Stimulated activated CD4-positive, alpha-beta T cell treated with anti-CD3 and anti-CD28 coated beads, Interleukin-12 subunit alpha, Interleukin-12 subunit beta, amount 100 ng/mL, for 4 hours (primary cell): ENCODE results near the gene SF1.

Source experiments
- DNase-seq: peaks from one replicate; pipeline ENCODE4 v3.0.0-alpha.2; 2020

Gene SF1

DNA sequence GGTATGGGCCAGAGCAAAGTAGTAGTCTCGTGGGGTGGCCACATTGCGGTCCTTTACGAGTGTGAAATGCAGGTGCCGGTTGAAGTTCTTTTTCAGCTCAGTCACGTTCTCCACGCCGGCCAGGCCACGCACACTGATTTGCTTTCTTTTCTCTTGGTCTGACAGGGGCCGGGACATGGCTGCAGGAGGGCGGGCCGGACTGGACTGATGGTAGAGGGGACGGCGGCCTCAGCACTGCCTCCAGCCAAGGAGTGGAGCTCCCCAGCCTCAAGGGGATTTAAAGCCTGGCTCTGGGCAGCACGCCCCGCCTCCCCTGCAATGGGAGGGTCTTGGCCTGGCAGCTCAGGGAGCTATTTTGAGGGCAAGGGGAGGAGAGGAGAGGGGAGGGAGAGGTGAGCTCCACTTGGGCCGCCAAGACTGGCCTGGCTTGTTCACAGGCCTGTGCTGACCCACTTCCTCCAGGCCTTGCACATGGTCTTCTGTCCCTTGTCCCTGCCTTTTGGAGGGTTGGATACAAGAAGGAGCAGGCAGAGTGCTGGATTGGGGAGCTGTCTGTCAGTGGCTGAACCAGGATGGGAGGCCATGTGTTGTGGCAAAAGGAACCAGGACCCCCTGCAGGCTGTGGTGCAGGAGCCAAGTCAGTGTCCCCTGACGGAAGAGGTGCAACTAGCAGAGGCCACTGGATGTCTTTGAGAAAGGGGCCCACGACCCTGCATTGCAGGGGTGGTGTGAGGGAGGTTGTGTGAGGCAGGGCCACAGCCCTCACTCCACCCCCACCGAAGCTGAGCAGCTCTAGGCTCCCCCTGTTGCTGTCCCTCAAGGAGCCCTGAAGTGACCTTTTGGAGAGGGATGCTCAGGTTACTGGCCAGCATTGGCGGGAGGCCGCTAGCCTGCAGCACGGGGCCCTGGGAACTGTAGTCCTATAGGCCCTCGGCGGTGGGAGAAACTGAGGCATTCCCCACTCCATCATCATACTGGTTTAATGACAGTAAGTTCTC lies 18.3 kb downstream of the SF1 start, which contains the start of gene PYGM:
TSS of gene PYGM (minus strand) at position 253 of the 998 bp plus-strand sequence. CDS start at position 177, 76 bp downstream.
- no peak for DNase-seq

DNA sequence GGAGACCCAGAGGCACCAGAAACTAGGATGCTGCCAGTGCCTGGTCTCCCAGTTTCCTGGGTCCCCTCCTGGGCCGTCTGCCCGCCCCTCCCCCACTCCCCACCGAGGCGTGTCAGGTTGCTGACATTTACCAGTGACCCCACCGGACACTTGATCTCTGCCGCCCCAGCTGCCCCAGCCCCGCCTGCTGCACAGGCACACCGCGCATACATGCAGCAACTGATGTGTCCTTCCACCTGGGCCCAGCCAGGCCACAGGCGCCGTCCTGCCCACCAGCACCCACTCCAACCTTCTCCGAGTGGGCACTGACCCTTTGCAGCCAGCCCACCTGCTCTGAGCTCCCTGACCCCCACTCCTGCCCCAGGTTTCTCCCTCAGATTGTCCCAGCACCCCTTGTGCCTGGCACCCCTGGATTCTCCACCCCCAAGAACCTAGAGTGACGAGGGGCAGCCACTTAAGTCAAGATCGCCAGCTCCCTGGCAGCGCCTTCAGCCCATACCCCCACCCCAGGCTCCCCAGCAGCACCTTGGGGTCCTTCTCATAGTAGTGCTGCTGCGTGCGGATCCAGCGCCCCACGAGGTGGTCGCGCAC lies 19.1 kb downstream of the SF1 start:
- DNase-seq: no peak

DNA sequence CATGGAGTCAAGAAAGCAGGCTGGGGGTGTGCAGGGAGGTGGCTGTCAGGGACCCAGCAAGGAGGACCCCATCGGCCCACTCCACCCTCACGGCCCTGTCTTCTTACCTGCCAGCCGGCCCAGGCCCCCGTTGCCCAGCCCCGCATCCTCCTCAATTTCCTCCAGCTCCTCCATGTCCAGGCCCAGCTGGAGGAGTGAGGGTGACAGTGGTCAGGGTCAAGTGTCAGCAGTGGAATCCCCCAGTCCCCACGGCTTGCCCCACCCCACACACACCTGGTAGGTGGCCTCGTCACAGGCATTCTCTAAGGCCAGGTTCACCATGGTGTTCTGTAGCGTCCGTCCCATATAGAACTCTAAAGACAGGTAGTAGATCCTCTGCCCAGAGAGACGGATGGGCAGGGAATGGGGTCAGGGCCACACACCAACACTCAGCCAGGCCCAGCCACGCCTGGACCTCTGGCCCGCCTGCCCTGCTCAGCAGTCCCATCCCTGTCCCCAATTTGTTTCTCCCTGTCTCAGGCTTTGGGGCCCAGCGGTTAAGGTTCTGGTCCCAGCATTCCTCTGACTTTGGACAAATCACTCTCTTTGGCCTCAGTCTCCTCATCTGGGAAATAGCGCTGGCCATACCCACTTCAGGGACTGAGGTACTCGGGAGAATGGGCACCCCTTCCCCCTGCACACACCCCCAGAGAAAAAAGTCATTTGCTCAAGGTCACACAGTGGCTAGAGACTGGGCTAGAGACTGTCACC lies 19.8 kb downstream of the SF1 start:
- DNase-seq: no peak

DNA sequence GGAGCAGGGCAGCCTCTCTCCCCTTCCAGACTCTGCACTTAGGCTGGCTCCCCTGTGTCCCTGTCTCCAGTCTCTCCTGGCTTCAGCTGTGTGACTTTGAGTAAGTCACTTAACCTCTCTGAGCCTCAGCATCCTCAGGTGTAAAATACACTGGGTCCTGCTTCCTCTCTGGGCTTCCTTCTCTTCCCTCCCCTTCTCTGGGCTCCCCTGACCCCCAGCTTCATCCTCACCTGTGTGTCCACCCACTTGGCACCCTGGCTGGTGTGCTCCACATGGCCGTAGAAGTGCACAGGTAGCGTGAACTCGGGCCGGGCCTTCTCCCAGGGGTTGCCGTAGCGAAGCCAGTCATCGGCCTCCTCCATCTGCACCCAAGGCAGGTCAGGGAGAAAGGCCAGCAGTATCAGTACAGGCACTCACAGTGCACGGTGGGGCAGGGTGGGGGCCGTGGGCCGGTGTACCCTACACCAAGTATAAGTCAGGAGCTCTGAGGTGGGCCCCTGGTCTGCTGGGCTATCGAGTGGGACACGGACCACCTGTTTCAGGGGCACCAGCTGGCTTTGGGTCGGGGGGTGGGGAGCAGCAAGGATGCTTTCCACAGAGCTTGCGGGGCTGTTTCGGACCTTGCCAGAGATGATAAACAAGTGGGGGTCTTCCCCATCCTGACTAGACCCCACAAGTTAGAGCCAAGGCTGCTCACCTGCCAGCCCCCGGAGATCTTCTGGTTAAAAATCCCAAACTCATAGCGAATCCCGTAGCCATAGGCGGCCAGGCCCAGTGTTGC lies 20.6 kb downstream of the SF1 start:
- DNase-seq: no peak

DNA sequence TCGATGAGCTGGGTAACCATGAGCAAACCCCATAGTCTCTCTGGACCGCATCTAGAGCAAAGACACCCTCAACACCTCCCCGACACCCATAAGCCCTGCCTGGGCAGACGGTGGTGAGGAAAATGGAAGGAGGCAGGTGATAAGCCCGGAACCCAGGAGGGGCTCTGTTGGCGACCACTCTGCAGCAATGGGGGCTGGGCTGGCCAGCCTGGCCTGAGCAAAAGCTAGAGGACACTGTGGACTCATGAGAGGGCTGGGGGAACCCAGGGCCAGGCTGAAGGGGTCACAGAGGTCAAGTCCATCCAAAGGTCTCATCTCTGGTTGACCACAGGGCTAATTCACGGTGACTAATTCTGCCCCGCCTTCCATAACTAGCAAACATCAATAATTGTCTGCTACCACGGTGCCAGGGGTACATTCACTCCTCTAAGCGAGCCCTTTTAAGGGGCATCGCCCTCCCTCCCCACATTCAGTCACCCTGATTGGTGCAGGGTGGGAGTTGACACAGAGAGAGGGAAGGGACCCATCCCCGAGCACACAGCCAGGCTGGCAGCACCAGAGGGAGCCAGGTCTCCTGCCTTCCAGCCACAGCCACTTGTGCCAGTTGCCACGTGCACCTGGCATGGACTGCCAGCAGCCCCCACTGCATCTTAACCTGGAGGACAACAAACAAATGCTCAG lies 22.5 kb downstream of the SF1 start:
- no peak for DNase-seq

DNA sequence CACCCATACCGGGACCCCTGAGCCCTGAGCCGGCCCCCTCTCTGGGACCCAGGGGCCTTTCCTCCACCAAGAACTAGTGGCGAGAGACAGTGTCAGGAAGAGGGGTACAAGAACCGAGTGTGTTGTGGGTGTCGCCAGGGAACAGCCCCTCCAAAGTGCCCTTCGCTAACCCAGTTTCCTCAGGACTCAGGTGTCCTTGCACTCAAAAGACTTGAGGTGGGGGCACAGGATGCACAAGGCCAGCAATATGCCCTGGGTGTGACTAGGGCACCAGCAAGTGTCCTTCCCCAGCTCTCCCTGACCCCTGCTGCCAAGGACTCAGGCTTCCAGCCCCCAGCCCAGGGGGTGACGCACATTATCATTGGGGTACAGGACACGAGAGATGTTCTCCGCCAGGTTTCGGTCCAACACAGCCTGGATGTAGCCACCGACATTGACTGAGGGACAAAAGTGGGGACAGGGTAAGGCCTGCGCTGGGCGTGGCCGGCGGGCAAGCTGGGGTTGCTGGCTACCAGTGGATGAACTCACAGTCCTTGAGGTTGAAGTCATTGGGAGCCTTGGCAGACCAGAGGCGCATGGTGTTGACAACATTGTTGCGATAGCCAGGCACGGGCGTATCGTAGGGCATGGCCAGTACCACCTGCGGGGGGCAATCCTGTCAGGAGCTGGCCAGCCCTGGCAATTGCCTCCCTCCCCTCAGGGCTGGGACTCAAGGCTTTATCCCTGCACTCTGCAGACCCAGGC lies 23.3 kb downstream of the SF1 start:
- DNase-seq: no peak

DNA sequence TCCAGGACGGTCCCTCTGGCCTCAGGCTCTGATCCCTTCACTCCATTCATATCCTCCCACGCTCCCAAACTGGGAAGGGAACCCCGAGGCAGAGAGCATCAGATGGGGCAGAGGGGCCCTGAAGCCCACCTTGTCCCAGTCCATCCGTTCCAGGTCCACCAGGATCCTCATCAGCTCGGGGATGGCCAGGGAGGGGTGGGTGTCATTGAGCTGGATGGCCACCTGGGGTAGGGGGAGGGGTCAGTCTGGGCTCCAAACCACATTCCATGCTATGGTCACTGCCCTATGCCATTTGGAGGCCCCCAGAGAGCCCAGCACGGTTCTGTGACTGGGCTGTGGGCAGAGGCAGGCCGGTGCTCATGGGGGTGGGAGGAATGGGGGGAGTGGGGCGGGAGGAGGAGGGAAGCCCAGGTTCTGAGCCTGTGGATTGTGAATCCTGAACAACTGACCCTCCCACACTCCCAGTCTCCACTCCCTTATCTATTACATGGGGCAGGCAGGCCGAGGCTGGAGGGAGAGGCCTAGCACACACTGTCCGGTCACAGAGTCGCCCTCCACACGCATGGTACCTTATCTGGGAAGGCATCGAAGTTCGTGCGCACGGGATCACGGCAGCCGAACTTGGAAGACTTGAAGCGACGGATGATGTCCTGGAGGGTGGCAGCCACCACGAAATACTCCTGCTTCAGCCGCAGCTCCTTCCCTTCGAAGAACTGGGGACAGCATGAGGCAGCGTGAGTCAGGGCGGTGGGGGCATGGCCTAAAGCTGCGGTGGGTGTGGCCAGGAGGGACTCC lies 24.0 kb downstream of the SF1 start:
- no peak for DNase-seq

DNA sequence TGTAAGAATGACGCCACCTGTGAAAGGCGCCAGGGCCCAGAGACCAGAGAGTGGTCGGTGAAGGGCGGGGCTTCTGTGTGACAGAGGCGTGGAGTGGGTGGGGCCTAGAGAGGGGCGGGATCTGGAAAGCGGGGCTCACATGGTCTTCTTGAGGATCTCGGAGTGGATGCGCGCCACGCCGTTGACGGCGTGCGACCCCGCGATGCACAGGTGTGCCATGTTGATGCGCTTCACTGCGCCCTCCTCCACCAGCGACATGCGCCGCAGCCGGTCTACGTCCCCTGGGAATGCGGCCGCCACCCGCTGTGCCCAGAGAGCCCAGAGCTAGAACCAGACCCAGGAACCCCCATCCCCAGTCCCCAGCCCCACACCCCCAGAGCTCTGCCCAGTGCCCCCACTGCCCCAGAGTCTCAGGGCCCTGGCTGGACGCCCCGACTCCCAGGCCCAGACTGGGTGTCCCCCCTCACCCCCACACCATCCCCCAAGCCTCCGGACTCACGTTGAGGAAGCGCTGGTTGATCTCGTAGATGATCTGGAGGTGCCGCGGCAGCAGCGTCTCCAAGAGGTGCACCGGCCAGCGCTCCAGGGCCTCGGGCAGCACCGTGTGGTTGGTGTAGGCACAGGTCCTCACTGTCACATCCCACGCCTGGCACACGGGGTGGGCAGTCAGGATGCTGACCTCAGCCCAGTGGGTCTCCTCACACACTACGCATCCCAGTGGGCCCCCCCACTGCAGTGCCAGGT lies 24.8 kb downstream of the SF1 start:
- DNase-seq: no peak

DNA sequence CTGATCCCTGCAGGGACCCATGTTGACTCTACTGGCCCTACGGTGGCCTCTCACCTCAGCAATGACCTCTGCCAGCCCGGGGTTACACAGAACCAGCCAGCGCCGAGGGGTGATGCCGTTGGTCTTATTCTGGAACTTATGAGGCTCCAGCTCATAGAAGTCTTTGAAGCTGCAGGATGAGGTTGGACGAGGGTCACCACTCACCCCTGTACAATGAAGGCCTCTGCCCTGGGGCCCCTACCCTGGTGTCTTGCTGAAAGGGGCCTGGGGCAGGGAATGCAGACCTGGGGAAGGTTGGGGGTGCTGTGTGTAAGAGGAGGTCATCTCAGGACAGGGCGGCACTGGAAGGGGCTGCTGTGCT lies 25.3 kb downstream of the SF1 start:
- DNase-seq: no peak

DNA sequence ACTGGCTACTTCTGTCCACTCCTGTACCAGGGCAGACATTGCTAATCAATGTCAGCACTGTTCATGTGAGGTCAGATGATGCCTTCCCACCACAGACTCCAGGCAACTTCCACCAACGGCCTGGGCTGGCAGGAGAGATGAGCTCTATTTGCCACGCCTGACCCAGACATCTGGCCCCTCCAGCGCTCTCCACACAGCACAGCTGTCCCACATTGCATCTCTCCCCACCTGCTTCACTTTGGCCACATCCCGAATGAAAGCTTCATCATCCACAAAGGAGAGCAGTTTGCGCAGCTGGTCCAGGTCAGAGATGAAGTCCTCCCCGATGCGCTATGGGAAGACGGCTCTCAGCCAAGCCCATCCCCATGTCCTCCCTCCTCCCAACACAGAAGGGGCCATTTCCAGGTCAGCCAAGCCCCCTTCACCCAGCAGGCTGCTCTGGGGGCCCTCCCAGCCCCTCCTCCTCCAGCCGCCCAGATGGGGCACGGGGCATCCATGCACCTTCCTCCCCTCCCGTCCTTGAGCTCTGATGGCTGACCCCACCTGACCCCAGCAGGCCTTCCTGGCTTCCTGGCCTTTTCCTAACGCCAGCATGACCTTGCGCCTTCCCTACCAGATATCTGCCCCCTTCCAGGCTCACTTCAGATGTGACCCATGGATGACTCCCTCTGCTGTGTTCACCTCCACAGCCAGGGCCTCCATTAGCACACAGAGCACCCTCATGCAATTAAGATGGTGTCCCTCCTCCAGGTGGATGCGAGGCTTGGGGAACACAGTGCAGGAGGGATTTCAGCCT lies 26.0 kb downstream of the SF1 start:
- no peak for DNase-seq

DNA sequence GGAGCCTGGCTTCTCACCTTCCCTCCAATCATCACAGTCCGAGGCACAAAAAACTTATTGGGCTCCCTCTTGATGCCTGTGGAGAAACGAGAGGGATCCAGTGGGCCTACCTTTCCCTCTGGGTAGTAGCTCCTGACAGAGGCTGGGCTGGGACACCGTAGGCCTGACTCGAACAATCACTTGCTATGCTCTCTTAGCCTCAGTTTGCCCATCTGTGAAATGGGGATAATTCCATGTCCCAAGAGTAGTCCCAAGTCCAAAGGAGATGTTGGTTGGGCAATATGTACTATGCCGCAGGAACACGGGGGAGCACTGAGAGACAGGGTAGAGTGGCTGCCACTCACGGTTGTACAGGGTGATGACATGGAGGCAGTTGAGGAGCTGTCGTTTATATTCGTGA lies 26.8 kb downstream of the SF1 start:
- no peak for DNase-seq

DNA sequence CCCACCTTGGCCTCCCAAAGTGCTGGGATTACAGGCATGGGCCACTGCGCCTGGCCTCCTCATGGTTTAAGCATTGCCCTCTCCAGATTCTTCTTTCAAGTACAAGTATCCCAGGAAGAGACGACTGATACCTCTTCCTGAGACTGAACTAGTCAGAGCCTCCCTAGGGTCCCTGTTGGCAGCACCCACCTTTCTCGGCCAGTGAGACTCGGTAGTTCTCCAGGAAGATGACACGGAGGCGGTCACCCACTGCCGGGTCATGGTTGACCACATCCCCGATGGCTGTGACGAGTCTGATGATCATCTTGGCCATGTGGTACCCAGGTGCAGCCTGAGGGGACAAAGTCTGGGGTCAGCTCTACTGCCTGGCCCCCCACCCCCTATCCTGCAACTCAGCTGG lies 27.2 kb downstream of the SF1 start:
- DNase-seq: no peak

DNA sequence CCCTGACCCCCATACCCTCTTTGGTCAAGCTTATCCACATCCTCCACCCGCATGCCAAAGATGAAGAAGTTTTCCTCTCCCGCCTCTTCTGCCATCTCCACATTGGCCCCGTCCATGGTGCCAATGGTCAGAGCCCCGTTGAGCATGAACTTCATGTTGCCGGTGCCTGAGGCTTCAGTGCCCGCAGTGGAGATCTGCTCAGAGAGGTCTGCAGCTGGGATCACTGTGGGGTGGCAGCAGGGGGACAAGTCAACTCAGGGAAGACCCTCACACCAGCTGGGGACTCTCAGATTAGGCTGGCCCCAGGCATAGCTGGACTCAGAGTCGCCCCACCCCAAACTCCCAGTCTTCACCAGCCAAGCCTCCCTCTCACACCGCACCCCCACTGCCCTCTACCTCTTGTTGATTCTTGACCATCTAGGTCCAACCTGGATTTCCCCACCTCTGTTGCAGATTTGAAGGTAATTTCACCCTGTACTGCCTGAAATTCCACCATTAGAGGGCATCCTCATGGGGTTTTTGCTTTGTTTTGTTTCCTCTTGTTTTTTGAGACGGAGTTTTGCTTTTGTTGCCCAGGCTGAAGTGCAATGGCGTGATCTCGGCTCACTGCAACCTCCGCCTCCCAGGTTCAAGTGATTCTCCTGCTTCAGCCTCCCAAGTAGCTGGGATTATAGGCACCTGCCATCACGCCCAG lies 27.8 kb downstream of the SF1 start:
- DNase-seq: no peak

DNA sequence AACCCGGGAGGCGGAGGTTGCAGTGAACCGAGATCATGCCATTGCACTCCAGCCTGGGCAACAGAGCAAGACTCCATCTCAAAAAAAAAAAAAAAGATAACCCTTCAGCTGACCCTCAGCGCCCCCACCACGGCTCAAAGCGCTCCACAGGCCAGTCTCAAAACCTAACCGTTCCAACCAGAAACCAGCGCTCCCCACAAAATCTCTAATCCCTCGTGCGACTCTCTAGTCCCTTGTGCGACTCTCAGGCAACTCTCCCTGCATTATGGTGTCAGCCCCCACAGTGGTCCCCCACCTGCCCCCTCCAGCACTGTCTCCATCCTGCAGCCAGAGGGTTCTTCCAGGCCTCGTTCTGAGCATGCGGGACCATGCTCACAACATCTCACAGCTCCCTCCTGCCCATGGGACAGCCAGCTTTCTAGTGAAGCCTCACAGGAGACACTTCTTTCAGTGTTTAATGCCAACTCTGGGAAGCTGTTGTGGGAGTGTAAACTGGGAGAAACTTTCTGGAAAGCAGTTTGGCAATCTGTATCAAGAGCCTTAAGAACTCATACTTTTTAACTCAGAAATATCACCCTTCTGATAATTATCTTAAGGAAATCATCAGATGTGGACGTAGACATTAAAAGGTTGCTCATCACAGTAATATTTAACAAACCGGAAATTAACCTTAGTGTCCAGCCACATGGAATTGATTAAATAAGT lies 30.2 kb downstream of the SF1 start:
- DNase-seq: no peak

DNA sequence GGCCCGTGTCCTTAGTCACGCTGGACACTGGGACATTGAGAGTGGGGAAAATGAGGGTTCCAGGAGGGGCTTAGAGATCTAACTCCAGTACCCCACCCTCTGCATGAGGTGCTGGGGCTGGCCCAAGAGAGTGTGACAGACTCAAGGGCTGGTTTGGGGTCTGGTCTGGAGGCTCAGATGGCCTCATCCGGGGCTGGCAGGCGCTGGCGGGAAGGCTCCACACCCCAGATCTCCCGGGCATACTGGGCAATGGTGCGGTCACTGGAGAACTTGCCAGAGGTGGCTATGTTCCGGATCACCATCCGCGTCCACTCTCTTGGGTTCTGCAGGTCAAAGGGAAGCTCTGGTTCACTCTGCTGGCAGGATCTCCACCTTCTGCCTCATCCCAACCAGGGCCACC lies 31.9 kb downstream of the SF1 start:
- DNase-seq: no peak

DNA sequence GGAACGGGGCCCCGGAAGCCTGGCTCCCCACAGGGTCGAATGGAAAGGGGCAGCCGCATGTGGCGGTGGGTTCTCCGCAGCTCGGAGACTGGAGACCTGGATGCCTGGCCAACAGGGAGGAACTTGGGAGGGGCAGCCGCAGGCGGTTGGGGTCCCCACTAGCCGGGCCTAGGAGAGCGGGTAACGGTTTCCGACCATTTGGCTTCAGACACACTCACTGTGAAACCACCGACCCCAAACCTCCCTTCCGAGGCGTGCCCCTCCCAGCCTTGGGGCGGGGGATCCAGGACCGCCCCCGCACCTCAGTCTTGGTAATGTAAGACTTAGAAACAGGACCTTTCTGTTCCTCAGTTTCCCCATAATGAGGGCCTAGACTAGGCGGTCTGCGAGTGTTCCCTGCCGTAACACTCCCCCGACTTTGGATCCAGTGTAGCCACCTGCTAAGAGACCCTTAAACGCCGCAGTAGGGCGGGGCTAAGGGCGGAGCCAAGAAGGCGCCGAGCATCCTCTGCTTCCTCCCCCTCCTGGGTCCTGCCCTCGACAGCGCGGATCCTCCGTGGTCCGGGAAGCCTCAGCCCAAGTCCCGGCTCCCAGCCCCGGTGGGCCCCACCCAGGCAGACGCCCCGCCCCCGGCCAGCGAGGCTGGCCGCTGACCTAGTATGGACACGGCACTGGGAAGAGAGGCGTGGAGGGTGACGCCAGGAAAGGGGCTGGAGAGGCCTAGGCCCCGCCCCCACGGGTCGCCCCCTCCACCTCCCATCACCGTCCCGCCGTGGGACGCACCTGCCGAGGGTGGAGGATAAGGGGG lies 32.6 kb downstream of the SF1 start:
- DNase-seq: peak; percentile 53

DNA sequence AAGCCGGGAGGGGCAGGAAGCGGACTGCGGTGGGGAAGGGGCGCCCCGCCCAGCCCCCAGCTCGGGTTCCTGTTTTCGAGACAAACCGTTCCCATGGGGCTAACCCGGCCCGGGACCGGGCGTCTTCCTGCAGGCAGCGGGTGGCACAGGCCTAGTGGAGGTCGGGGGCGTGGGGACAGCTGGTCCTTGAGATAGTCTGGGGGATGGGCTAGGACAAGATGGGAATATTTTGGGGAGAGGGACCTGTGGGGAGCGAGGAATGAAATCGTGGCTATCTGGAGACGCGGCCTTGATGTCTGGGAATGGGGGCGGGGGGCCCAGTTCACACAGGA lies 33.2 kb downstream of the SF1 start:
- no peak for DNase-seq
